ENCODE data around the gene BCORL1.

DNA sequence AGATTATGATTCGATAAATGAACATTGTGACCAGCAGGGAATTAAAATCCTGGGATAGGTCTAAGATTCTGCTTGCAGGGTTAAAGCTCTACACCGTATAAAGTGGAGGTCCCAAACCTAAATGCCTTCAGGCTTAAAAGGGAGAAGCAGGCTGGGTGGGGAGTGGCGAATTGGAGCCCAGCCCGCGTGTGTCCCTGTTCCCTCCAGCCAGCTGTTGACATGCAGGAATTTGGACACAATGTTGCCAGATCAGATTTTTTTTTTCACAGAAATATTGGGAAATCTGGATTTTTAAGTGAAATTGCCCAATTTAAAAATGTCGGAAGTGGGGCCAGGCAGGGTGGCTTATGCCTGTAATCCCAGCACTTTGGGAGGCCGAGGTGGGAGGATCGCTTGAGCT lies 67.4 kb downstream of the BCORL1 start:
- TF ChIP-seq, protein P1, sequence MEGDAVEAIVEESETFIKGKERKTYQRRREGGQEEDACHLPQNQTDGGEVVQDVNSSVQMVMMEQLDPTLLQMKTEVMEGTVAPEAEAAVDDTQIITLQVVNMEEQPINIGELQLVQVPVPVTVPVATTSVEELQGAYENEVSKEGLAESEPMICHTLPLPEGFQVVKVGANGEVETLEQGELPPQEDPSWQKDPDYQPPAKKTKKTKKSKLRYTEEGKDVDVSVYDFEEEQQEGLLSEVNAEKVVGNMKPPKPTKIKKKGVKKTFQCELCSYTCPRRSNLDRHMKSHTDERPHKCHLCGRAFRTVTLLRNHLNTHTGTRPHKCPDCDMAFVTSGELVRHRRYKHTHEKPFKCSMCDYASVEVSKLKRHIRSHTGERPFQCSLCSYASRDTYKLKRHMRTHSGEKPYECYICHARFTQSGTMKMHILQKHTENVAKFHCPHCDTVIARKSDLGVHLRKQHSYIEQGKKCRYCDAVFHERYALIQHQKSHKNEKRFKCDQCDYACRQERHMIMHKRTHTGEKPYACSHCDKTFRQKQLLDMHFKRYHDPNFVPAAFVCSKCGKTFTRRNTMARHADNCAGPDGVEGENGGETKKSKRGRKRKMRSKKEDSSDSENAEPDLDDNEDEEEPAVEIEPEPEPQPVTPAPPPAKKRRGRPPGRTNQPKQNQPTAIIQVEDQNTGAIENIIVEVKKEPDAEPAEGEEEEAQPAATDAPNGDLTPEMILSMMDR (conservative IDR thresholded peaks at IDR 0.05 in 1 of 2, IDR thresholded peaks at IDR 0.05 in 1 of 2; ENCODE audit: low read depth in 1 of 2, low read length in 2 of 2) = no peak
- no peak for TF ChIP-seq EZH2 (IDR thresholded peaks at IDR 0.05; ENCODE audit: low read length, missing control alignments)

Measured in fibroblast of lung (primary cell).